Calu3 (cell line): ENCODE measurements around the gene PAPPA2. TPM values are rescaled to one million over a fixed set of nuclear protein-coding genes. Genes with fewer than 3 reads are reported as not detected.

Experiments
- BruUV-seq: library from RNA; stranded (reverse); fragments of 400-500 nt; replicated peaks from 2 replicates; lab custom pipeline; 2021; lab: Mats Ljungman, UMichigan
- CTCF ChIA-PET: fragments of 300-600 bp; sonication (Branson Sonifier 250); formaldehyde crosslinking; loops from one replicate; lab custom pipeline; 2022; ENCODE audit warnings: antibody characterized with exemption; lab: Charles Lee
- DNase-seq: peaks from one replicate; pipeline ENCODE4 v3.0.0; 2022
- H3K27ac Mint-ChIP-seq: one replicate; pipeline ENCODE4 v1.8.0; 2022; ENCODE audit warnings: mixed read lengths; ENCODE audit not compliant: unreplicated experiment
- H3K27me3 Mint-ChIP-seq: one replicate; pipeline ENCODE4 v1.8.0; 2022; ENCODE audit warnings: mixed read lengths; ENCODE audit not compliant: unreplicated experiment
- H3K36me3 Mint-ChIP-seq: one replicate; pipeline ENCODE4 v1.8.0; 2022; ENCODE audit warnings: mild to moderate bottlenecking, moderate library complexity, mixed read lengths; ENCODE audit not compliant: insufficient read depth, unreplicated experiment
- H3K4me1 Mint-ChIP-seq: one replicate; pipeline ENCODE4 v1.8.0; 2022; ENCODE audit warnings: mild to moderate bottlenecking, low read depth, mixed read lengths; ENCODE audit not compliant: unreplicated experiment
- H3K4me3 Mint-ChIP-seq: one replicate; pipeline ENCODE4 v1.8.0; 2022; ENCODE audit warnings: mild to moderate bottlenecking, low read depth, moderate library complexity, mixed read lengths; ENCODE audit not compliant: unreplicated experiment
- H3K9me3 Mint-ChIP-seq: one replicate; pipeline ENCODE4 v1.8.0; 2022; ENCODE audit warnings: low read depth, mixed read lengths; ENCODE audit not compliant: unreplicated experiment
- CTCF ChIP-seq: fragments of 200-600 bp; IDR thresholded peaks from one replicate; pipeline ENCODE4 v1.8.0; 2022; ENCODE audit warnings: antibody characterized with exemption; ENCODE audit not compliant: unreplicated experiment
- intact Hi-C: fragments of 100-400 bp; cut with micrococcal nuclease; formaldehyde crosslinking; loops from one replicate; pipeline ENCODE4 v1.10.0; 2022; ENCODE audit not compliant: unreplicated experiment
- total RNA-seq: library from RNA; stranded (reverse); gene quantifications from 2 replicates; pipeline ENCODE4 v1.2.3, GENCODE V29; 2022

The PAPPA2 gene
- total RNA-seq, 1 experiment from 2014 or later: 0.14 TPM

GRCh38 chr1:176643536-176643935 lies 180.6 kb downstream of the PAPPA2 start:
- H3K27ac Mint-ChIP-seq: no peak overlapping the region
- H3K27me3 Mint-ChIP-seq: no peaks in the 10 kb centered on the region
- no peaks in the 10 kb centered on the region for H3K36me3 Mint-ChIP-seq
- CTCF ChIA-PET: interaction anchor here (0.7 kb wide), 1 partner anchor 71 kb away, joined by 4 read pairs; no protein-coding TSS in a partner anchor
- TF ChIP-seq CTCF: no peak
- no peaks in the 10 kb centered on the region for H3K4me1 Mint-ChIP-seq
- intact Hi-C loops: no loop called here
- peaks cover 7% of the 10 kb centered on the region for H3K9me3 Mint-ChIP-seq
- no peak overlapping the region for H3K4me3 Mint-ChIP-seq
- DNase-seq: no peak
- BruUV-seq: no TSS peak

GRCh38 chr1:176648556-176648955 lies 185.6 kb downstream of the PAPPA2 start:
- H3K9me3 Mint-ChIP-seq: peaks cover 12% of the 10 kb centered on the region
- intact Hi-C loops: no loop called here

GRCh38 chr1:176656257-176656995 lies 193.5 kb downstream of the PAPPA2 start:
- Mint-ChIP-seq H3K9me3 (peaks cover 9% of the 10 kb centered on the region), H3K27me3 (no peaks in the 10 kb centered on the region), H3K27ac (no peak overlapping the region), H3K4me3 (no peak overlapping the region), H3K4me1 (no peaks in the 10 kb centered on the region), H3K36me3 (no peaks in the 10 kb centered on the region)
- BruUV-seq: no TSS peak
- no peak for DNase-seq
- TF ChIP-seq CTCF: no peak
- intact Hi-C loops: no loop called here
- CTCF ChIA-PET: no interaction called here

More at GRCh38 chr1:176648556-176648955, 185.6 kb downstream of the PAPPA2 start:
- CTCF ChIA-PET: no interaction called here
- TF ChIP-seq CTCF: no peak
- no peaks in the 10 kb centered on the region for H3K36me3 Mint-ChIP-seq
- no peak overlapping the region for H3K4me3 Mint-ChIP-seq
- DNase-seq: no peak
- H3K27ac Mint-ChIP-seq: no peak overlapping the region
- H3K27me3 Mint-ChIP-seq: no peaks in the 10 kb centered on the region
- no peaks in the 10 kb centered on the region for H3K4me1 Mint-ChIP-seq
- no TSS peak for BruUV-seq

GRCh38 chr1:176669782-176670181 lies 206.8 kb downstream of the PAPPA2 start:
- peaks cover 36% of the 10 kb centered on the region for H3K27me3 Mint-ChIP-seq
- H3K27ac Mint-ChIP-seq: no peak overlapping the region
- no peak for DNase-seq
- BruUV-seq: no TSS peak
- H3K4me3 Mint-ChIP-seq: no peak overlapping the region
- CTCF ChIA-PET: no interaction called here
- no peak for TF ChIP-seq CTCF
- H3K9me3 Mint-ChIP-seq: peaks cover 4% of the 10 kb centered on the region
- intact Hi-C loops: no loop called here
- H3K4me1 Mint-ChIP-seq: no peaks in the 10 kb centered on the region
- H3K36me3 Mint-ChIP-seq: no peaks in the 10 kb centered on the region
